GM21367 (cell line): Measurements from ENCODE around the gene ALAS2.
"Not testable (repeated sequence)": the region's sequence is repeated elsewhere in the genome, so short reads cannot be mapped to it uniquely, and the experiment has no call there.

ENCODE experiments used
- ATAC-seq: cut with Tn5 transposase; IDR thresholded peaks from one replicate; pipeline ENCODE4 v1.9.1; 2021; ENCODE audit not compliant: unreplicated experiment

Gene ALAS2, protein sequence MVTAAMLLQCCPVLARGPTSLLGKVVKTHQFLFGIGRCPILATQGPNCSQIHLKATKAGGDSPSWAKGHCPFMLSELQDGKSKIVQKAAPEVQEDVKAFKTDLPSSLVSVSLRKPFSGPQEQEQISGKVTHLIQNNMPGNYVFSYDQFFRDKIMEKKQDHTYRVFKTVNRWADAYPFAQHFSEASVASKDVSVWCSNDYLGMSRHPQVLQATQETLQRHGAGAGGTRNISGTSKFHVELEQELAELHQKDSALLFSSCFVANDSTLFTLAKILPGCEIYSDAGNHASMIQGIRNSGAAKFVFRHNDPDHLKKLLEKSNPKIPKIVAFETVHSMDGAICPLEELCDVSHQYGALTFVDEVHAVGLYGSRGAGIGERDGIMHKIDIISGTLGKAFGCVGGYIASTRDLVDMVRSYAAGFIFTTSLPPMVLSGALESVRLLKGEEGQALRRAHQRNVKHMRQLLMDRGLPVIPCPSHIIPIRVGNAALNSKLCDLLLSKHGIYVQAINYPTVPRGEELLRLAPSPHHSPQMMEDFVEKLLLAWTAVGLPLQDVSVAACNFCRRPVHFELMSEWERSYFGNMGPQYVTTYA

DNA sequence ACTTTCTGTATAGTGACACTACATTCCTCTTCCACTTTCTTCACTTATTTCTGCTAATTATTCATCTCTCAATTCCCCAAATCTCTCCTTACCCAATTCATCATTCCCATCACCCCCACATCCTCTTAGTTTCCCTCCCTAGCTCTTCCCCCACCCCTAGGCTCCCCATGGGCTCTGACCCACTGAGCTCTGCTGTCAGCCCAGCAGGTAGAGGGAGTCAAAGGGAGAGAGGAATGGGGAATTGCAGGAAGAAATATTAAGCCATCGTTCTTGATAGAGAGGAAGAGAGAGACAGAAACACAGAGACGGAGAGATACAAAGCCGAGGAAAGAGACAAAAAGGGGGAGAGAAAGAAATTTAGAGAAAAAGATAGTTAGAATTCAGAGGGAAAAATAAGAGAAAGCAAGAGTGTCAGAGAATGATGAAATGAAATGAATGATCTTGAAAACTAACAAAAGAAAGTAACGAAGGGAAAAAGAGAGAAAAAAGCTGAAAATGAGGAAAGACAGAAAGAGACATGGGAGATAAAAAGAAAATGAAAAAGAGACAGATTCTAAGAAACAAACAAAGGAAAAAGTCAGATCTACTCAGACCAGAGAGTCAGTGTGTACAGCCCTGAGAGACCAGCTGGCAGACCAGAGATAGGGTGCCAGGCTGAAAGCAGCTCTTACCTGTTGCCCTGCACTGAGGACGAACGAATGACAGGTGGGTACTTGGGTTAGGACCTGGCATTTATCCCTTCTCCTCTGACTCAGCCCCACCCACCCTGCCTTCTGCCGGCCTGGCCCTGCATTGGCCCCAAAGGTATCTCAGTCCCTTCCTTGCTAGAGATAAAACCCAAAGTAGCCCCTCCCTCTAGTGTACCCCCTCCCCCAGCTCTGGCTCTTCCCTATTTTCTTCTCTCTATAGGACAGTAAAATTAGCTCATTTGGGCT is at the start of gene ALAS2:
Gene ALAS2, minus strand, starts transcription at position 707 of the 935 bp plus-strand sequence. CDS start 4,977 bp downstream, outside the sequence.
- ATAC-seq = no peak

- no peak for ATAC-seq
Measured at GRCh38 chrX:55074851-55075467, 44.2 kb upstream of the ALAS2 start, which contains the start of gene PAGE2B. Gene PAGE2B, plus strand, starts transcription at chrX:55075030. Its CDS starts 1,012 bp downstream, at chrX:55076042.

- ATAC-seq = no peak
Measured at GRCh38 chrX:55072286-55072685, 41.5 kb upstream of the ALAS2 start.

- ATAC-seq = not testable (repeated sequence)
Measured at GRCh38 chrX:55067180-55067579, 36.4 kb upstream of the ALAS2 start.

- no peak for ATAC-seq
Measured at GRCh38 chrX:55057675-55058249, 27.0 kb upstream of the ALAS2 start.

DNA sequence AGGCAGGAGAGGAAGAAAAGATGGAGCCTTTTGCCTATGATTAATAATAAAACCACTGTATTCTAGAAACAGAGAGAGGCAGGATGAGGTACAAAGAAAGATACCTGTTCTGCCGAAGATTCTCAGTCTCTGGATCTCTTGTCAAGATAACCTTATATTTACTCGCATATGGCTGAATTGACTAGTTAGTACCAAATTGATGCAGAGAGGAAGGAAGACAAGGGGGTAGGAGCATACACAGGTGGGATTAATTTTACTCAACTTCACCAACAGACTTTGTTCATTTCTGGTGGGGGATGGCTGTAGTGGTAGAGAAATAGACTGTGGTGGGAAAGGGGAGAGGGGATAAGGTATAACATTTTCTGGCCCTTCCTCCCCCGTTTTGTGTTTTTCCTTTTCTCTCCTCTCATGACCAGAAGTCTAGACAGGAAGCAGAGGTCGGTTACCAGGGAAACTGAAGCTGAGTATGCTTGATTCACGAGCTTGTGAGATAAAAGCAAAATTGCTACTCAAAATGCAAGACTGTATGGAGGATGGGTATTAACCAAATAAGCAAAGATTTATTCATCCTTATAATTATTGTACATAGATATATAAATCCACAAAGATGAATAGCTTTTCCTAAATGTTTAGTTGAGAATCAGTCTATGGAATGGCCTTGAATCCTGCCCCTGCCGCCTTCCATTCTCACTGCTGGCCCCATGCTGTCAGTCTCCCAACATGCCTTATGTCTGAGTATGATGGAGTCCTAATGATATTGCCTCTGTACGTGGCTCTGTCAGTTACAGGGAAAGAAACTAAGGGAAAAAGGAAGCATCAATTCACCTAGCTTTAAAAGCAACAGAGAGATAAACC is 26.3 kb upstream of the ALAS2 start:
- no peak for ATAC-seq

DNA sequence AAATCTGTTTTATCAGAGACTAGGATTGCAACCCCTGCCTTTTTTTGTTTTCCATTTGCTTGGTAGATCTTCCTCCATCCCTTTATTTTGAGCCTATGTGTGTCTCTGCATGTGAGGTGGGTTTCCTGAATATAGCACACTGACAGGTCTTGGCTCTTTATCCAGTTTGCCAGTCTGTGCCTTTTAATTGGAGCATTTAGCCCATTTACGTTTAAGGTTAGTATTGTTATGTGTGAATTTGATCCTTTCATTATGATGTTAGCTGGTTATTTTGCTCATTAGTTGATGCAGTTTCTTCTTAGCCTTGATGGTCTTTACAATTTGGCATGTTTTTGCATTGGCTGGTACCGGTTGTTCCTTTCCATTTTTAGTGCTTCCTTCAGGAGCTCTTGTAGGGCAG is 19.8 kb upstream of the ALAS2 start:
- ATAC-seq = not testable (repeated sequence)

- no peak for ATAC-seq
Measured at GRCh38 chrX:55041514-55041913, 10.7 kb upstream of the ALAS2 start.

GRCh38 chrX:55039471-55039870 is 8.7 kb upstream of the ALAS2 start:
- ATAC-seq = no peak

DNA sequence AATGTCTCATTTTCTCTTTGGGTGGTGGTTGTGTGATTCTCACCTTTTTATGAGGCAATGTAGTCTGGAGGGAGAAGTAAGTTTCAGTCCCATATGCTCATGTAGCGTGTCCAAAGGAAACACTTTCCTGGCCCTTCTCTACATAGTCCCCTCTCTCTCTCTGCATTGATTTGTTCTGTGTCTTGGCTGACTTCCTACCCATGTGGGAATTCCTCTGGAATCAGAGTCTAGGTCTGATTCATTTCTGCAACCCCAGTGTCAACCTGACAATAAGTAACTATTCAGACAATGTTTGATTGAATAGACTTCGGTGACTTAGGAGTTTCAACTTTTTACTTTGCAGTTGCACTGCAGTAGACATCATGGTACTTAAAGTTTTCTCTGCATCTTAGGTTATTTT is 2.7 kb upstream of the ALAS2 start:
- ATAC-seq = no peak

- ATAC-seq = no peak
Measured at GRCh38 chrX:55029291-55029690, 1.5 kb downstream of the ALAS2 start.

DNA sequence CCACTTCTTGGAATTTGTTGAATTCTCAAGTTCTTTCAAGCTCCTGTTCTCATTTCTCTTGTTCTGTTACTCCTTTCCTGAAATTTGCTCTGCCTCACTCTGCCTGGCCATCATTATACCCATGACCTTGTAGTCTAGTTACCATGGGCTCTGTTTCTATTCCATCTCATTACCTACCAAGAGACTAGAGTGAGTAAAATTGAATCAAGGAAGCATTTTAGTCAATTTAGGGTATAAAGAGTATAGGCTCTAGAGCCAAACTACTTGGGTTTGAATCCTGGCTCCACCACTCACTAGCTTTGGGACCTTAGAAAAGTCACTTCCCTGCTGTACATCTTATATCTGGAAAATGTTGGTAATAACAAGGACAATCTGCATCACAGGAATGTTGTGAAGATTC is 2.2 kb downstream of the ALAS2 start:
- ATAC-seq = no peak

- ATAC-seq = no peak
Measured at GRCh38 chrX:55028040-55028439, 2.7 kb downstream of the ALAS2 start.

- no peak for ATAC-seq
Measured at GRCh38 chrX:55026840-55027239, 3.9 kb downstream of the ALAS2 start.

- no peak for ATAC-seq
Measured at GRCh38 chrX:55026143-55026542, 4.6 kb downstream of the ALAS2 start.

- no peak for ATAC-seq
Measured at GRCh38 chrX:55014897-55015299, 15.9 kb downstream of the ALAS2 start.

DNA sequence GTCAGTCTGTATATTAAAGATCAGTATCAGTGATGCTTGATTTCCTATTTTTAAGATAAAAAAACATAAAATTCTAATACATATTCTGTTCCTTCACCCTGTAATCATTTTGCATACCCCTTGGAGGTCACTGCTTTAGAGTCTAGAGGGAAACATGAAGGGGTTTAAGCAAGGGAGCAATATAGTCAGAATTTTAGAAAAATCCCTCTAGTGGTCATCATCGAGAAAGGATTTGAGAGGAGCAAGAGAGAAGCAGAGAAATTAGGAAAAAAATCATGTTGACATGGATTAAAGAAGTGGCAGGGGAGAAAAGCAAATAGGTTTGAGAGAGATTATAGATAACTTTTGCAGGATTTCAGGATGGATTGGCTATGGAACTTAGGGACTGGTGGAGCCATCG is 19.5 kb downstream of the ALAS2 start:
- ATAC-seq = no peak

GRCh38 chrX:55008571-55009358 is 22.0 kb downstream of the ALAS2 start:
- no peak for ATAC-seq

DNA sequence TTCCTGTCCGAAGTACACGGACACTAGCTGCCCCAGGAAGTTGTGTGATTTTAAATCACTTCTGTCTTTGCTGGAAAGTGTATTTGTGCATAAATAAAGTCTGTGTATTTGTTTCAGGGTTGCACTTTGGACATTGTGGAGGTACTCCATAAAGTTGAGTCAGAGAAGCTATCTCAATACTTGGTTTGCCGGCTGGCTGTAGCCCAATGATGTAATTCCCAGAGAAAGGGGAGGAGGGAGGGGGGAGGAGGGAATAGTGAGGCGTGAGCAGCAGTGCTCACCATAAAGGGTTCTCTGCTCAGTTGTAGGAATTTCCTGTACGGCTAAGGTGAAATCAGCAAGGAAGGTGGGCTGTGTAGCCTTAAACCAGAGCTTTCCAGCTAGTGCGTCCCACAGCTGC is 23.1 kb downstream of the ALAS2 start:
- no peak for ATAC-seq
